SU-DHL-6 (cell line): ENCODE measurements around the gene RNF223.

Source experiments
- EZH2phosphoT487 ChIP-seq: fragments of 200-600 bp; sonication (generic), shearing (Covaris generic); conservative IDR thresholded peaks from 2 replicates; pipeline ENCODE4 v1.6.1; 2018; ENCODE audit warnings: mild to moderate bottlenecking, antibody characterized with exemption, low read length, moderate library complexity, mixed read lengths
- TF ChIP-seq, protein P1 (sequence below): fragments of 200-600 bp; sonication (generic); IDR thresholded peaks from one replicate; pipeline ENCODE4 v1.5.1; 2017; ENCODE audit warnings: antibody characterized with exemption, mild to moderate bottlenecking, low read length, moderate library complexity; ENCODE audit not compliant: insufficient read depth, poor library complexity, severe bottlenecking

DNA sequence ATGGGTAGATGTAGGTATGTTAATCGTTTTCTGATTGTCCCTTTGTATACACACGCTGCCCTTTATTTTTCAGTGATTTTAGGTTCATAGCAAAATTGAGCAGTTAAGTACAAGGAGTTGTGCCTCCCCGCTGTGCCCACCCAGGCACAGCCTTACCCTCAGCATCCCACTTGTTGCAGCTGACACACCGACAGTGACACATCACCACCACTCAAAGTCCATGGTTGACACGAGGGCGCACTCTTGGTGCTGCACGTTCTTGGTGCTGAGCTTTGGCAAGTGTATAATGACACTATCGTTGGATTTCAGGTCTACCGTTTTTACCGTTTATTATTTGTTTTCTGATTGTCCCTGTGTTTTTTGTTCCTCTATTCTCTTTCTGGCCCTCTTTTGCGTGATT, 26.2 kb upstream of the RNF223 start:
- TF ChIP-seq, protein P1, sequence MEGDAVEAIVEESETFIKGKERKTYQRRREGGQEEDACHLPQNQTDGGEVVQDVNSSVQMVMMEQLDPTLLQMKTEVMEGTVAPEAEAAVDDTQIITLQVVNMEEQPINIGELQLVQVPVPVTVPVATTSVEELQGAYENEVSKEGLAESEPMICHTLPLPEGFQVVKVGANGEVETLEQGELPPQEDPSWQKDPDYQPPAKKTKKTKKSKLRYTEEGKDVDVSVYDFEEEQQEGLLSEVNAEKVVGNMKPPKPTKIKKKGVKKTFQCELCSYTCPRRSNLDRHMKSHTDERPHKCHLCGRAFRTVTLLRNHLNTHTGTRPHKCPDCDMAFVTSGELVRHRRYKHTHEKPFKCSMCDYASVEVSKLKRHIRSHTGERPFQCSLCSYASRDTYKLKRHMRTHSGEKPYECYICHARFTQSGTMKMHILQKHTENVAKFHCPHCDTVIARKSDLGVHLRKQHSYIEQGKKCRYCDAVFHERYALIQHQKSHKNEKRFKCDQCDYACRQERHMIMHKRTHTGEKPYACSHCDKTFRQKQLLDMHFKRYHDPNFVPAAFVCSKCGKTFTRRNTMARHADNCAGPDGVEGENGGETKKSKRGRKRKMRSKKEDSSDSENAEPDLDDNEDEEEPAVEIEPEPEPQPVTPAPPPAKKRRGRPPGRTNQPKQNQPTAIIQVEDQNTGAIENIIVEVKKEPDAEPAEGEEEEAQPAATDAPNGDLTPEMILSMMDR, result no peak
- no peak for TF ChIP-seq EZH2phosphoT487
